Measurements from ENCODE around the gene ADPRS. TPM values are rescaled to one million over a fixed set of nuclear protein-coding genes. Genes with fewer than 3 reads are reported as not detected.

The ADPRS gene
- total RNA-seq, 2 experiments from 2014 or later = 29.7 to 29.9 TPM

DNA sequence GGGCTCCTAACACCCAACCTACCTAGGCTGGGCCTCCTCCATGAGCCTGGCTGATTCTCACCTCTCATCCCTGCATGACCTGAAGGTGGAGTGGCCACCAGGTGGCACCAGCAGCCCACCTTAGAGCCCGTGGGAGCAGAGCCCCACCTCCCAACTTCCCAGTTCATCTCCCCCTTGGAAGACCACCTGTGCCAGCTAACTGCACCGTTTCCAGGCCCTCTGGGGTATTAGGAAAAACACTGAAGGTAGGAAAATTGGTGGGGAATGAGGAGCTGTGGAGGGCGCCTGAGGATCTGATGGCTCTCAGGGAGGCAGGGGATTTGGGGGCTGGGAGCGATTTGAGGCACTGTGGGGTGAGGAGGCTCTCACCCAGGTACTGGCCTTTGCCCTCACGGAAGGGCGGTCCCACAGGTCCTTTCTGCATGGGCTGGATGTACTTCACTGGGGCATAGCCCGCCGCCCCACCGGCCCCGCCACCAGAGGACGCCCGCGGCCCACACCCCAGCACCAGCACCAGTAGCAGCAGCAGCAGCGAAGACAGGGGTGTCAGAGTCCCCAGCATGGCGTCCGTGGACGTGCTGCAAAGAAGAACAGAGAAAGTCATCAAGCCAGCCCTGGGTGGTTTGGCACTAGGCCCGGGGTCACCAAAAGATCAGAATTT lies 11.1 kb downstream of the ADPRS start:
- peak; percentile 78 for DNase-seq
- H3K27me3 Mint-ChIP-seq = no peaks in the 10 kb centered on the region
- H3K4me1 Mint-ChIP-seq = peaks cover 7% of the 10 kb centered on the region
- POLR2A ChIA-PET = interaction anchor here (1.5 kb wide), 1 partner anchor 56 kb away, joined by 3 read pairs; the partner anchor contains the start of gene MAP7D1
- H3K36me3 Mint-ChIP-seq (ENCODE audit: low read depth) = no peaks in the 10 kb centered on the region
- H3K27ac Mint-ChIP-seq = no peak overlapping the region
- no peaks in the 10 kb centered on the region for H3K9me3 Mint-ChIP-seq
- CTCF ChIA-PET = interaction anchor here (0.6 to 4.4 kb wide), 15 partner anchors 9 to 268 kb away, joined by 3 to 51 read pairs (median 4); partner anchors contain the start of gene TRAPPC3
- no peak overlapping the region for H3K4me3 Mint-ChIP-seq

DNA sequence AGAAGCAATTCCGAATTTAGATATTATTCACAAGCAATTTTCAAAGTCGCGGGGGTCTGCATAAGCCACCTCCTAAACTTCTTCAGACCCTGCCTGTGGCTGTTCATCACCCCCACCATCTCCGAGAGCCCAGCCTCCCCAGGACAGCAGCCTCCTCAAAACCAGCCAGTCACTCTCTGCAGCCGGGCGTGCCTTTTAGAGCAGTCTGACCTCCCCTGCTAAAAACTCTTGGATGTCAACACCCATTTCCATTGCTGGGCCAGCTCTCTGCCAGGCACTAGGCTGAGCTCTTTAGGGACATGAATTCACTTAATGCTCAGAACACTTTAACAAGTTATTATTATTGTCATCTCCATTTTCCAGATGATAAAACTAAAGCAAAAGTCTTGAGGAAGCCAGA lies 11.7 kb downstream of the ADPRS start:
- H3K4me1 Mint-ChIP-seq = peaks cover 7% of the 10 kb centered on the region
- H3K4me3 Mint-ChIP-seq = no peak overlapping the region
- no peak overlapping the region for H3K27ac Mint-ChIP-seq
- POLR2A ChIA-PET = no interaction called here
- no peaks in the 10 kb centered on the region for H3K36me3 Mint-ChIP-seq (ENCODE audit: low read depth)
- CTCF ChIA-PET = interaction anchor here (0.6 to 4.4 kb wide), 14 partner anchors 9 to 200 kb away, joined by 3 to 51 read pairs (median 4); partner anchors contain the start of genes THRAP3 and TRAPPC3
- no peak for DNase-seq
- no peaks in the 10 kb centered on the region for H3K27me3 Mint-ChIP-seq
- H3K9me3 Mint-ChIP-seq = no peaks in the 10 kb centered on the region

DNA sequence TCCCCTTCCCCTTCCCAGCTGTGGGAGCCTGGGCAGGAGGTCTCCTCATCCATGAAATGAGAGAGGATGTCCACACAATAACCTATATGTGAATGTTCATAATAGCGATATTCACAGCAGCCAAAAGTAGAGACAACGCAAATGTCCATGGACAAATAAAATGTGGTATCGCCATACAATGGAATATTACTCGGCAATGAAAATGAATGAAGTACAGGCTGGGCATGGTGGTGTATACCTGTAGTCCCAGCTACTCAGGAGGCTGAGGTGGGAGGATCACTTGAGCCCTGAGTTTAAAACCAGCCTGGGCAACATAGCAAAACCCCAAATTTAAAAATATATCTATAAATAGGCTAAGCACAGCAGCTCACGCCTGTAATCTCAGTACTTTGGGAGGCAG lies 12.9 kb downstream of the ADPRS start:
- Mint-ChIP-seq H3K27me3 (no peaks in the 10 kb centered on the region), H3K36me3 (ENCODE audit: low read depth) (no peaks in the 10 kb centered on the region), H3K4me1 (peaks cover 7% of the 10 kb centered on the region), H3K9me3 (no peaks in the 10 kb centered on the region), H3K4me3 (no peak overlapping the region), H3K27ac (no peak overlapping the region)
- POLR2A ChIA-PET = interaction anchor here (1.7 kb wide), 1 partner anchor 48 kb away, joined by 3 read pairs; the partner anchor contains the start of gene TRAPPC3
- DNase-seq = no peak
- CTCF ChIA-PET = interaction anchor here (0.9 to 4.4 kb wide), 5 partner anchors 28 to 299 kb away, joined by 5 to 51 read pairs (median 5); no protein-coding TSS in a partner anchor

DNA sequence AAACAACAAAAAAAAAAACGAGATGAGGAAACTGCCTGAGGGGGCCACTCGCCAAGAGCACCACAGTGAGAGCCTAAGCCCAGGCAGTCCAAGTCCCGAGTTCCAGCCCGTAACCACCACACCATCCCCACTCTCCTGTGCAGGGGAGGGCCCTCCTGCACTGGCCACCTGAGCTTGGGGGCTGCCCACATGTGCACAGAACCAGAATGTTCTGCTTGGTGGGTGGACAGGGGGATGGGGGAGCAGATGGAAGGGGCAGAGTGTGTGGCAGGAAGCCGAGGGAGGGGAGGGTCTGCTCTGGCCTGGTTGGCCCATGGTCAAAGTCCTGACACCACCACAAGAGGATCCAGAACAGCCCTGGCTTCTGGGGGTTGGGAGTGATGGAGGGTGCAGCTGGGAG lies 17.6 kb downstream of the ADPRS start:
- ChIA-PET CTCF (no interaction called here), POLR2A (interaction anchor here (0.7 to 1.0 kb wide), 2 partner anchors 43 to 291 kb away, joined by 3 read pairs; partner anchors contain the start of gene TRAPPC3)
- Mint-ChIP-seq H3K4me3 (no peak overlapping the region), H3K9me3 (no peaks in the 10 kb centered on the region), H3K27ac (no peak overlapping the region), H3K36me3 (ENCODE audit: low read depth) (no peaks in the 10 kb centered on the region), H3K4me1 (peaks cover 23% of the 10 kb centered on the region), H3K27me3 (no peaks in the 10 kb centered on the region)
- DNase-seq = no peak

DNA sequence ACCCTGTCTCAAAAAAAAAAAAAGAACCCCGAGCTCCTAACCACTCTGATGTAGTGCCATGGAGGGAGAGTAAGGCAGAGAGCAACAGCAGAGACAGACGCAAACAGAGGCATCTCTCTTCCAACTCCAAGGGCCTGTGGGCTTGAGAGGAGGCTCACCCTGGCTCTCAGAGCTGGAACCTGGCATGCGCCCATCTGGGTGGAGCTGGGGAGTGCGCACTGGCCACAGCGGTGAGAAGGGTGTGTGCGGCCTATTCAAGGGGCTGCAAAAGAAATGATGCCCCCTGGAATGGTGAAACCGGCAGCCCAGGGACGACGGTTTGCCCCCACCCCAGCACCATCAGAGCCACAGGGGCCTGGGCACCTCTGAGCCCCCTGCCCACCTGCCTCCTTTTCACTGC lies 18.7 kb downstream of the ADPRS start:
- Mint-ChIP-seq H3K27ac (no peak overlapping the region), H3K9me3 (no peaks in the 10 kb centered on the region), H3K4me3 (no peak overlapping the region), H3K36me3 (ENCODE audit: low read depth) (no peaks in the 10 kb centered on the region), H3K27me3 (no peaks in the 10 kb centered on the region), H3K4me1 (peaks cover 31% of the 10 kb centered on the region)
- ChIA-PET POLR2A (no interaction called here), CTCF (interaction anchor here (1.8 kb wide), 1 partner anchor 28 kb away, joined by 8 read pairs; no protein-coding TSS in a partner anchor)
- no peak for DNase-seq

DNA sequence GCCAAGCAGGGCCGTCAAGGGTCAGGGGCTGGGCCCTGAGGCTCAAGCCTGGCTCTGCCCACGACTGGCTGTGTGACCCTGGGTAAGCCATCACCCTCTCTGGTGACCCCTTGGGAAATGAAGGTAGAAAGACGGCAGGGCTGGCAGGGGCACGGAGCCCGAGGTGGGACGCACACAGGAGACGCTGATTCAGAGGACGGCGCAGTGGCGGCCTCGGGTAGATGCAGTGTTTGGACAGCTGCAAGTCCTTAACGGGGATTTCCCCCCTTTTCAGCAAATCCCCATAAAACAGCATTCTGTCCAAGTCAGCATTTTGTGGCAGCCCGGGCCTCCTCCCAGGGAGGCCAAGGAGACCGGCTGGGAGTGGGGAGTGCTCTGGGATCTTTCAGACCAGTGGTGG lies 19.6 kb downstream of the ADPRS start:
- Mint-ChIP-seq H3K9me3 (no peaks in the 10 kb centered on the region), H3K27ac (no peak overlapping the region), H3K27me3 (no peaks in the 10 kb centered on the region), H3K4me1 (peaks cover 32% of the 10 kb centered on the region), H3K36me3 (ENCODE audit: low read depth) (no peaks in the 10 kb centered on the region), H3K4me3 (no peak overlapping the region)
- ChIA-PET CTCF (interaction anchor here (1.8 kb wide), 1 partner anchor 27 kb away, joined by 8 read pairs; no protein-coding TSS in a partner anchor), POLR2A (interaction anchor here (1.1 to 2.1 kb wide), 2 partner anchors 41 to 43 kb away, joined by 4 to 6 read pairs; partner anchors contain the start of gene TRAPPC3)
- DNase-seq = no peak

DNA sequence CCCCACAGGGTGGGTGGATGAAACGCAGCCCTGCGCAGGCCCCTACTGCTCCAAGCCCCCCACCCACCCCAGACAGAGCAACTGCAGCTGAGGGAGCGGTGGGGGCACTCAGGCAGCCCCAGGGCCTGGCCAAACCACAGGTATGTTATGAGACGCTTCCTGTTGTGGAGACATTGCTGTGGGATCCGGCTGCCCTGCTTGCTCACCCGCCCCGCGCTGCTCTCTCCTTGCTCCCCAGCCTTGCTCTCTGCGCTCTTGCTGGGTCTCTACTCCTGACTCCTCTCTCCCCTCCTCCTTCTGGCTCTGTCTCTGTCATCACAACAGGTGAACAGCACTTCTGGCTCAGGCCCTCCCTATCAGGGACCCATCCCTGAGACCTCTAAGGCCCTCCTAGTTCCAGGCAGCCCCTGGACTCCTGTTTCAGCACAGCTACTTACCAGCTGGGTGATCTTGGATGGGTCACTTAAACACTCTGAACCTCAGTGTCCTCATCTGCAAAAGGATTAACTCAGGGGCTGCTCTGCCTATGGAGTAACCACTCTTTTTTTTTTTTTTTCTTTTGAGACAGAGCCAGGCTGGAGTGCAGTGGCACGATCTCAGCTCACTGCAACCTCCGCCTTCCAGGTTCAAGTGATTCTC lies 20.5 kb downstream of the ADPRS start:
- peak; percentile 66 for DNase-seq
- POLR2A ChIA-PET = interaction anchor here (0.7 to 2.1 kb wide), 4 partner anchors 40 to 1602 kb away, joined by 3 to 6 read pairs (median 4); partner anchors contain the start of genes MAP7D1 and TRAPPC3
- no peaks in the 10 kb centered on the region for H3K27me3 Mint-ChIP-seq

DNA sequence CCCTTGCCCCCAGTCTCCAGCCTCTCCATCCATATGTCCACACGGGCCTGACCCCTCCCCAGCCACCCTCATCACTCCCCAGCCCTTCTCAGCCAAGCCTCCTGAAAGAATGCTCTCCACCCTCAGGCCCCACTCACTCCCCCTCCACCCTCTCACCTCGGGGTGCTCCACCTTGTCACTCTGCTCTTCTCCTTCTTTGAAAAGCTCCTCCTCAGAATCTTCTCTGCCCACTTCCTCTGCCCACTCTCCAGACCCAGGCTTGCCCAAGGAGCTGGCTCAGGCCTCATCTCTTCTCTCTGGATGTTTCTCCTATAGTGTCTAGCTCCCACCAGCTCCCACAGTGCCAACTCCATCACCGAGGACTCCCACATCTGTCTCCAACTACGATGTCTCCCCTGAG lies 22.5 kb downstream of the ADPRS start:
- H3K9me3 Mint-ChIP-seq = no peaks in the 10 kb centered on the region
- peaks cover 32% of the 10 kb centered on the region for H3K4me1 Mint-ChIP-seq
- no peak for DNase-seq
- H3K27ac Mint-ChIP-seq = no peak overlapping the region
- H3K27me3 Mint-ChIP-seq = no peaks in the 10 kb centered on the region
- POLR2A ChIA-PET = interaction anchor here (0.6 to 1.5 kb wide), 2 partner anchors 21 to 275 kb away, joined by 4 to 5 read pairs; partner anchors contain the start of gene STK40
- H3K36me3 Mint-ChIP-seq (ENCODE audit: low read depth) = no peaks in the 10 kb centered on the region
- no peak overlapping the region for H3K4me3 Mint-ChIP-seq
- CTCF ChIA-PET = interaction anchor here (1.9 kb wide), 1 partner anchor 24 kb away, joined by 6 read pairs; no protein-coding TSS in a partner anchor

More for the DNA sequence above, 20.5 kb downstream of the ADPRS start:
- Mint-ChIP-seq H3K9me3 (no peaks in the 10 kb centered on the region), H3K4me1 (peaks cover 32% of the 10 kb centered on the region), H3K36me3 (ENCODE audit: low read depth) (no peaks in the 10 kb centered on the region), H3K27ac (peak overlapping the region; percentile 24), H3K4me3 (no peak overlapping the region)
- CTCF ChIA-PET = interaction anchor here (1.1 to 1.8 kb wide), 3 partner anchors 9 to 26 kb away, joined by 3 to 8 read pairs (median 5); no protein-coding TSS in a partner anchor

DNA sequence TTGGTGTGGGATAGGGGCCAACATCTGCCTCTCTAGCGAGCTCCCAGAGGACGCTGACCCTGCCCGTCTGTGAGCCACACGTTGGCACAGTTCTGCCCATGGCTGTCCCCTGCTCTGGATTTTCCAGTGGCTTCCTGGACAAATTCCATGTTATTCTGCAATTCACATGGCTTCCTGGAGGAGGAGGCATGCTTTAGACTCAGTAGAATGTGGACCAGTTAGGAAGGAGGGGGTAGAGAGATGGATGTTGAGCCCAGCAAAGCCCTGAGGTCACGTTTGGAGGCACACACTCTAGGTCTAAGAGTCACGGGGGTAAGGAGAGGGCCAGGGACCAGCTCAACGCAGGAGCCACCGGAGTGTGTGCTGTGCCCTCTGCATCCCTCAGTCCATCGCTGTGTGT lies 24.1 kb downstream of the ADPRS start:
- Mint-ChIP-seq H3K27ac (no peak overlapping the region), H3K27me3 (no peaks in the 10 kb centered on the region), H3K9me3 (no peaks in the 10 kb centered on the region), H3K4me3 (no peak overlapping the region), H3K4me1 (peaks cover 32% of the 10 kb centered on the region), H3K36me3 (ENCODE audit: low read depth) (no peaks in the 10 kb centered on the region)
- DNase-seq = no peak
- POLR2A ChIA-PET = no interaction called here
- CTCF ChIA-PET = interaction anchor here (1.9 kb wide), 1 partner anchor 22 kb away, joined by 6 read pairs; no protein-coding TSS in a partner anchor

DNA sequence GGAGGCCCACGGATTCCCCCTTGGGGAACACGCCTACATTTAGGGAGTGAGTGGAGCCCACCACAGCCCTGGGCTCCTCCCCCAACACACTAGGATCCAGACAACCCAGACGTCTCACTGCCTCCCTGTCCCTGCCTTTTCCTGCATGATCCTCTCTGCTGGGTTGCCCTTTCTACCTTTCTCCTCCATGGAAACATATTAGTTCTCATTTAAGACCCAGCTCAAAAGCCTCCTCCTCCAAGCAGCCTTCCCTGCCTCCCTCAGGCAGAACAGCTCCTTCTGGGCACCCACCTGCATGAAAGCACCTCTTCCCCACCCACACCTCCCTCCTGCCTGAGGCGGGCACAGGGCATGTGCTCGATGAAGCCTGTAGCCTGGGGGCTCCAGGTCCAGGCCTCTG lies 25.7 kb downstream of the ADPRS start:
- CTCF ChIA-PET = interaction anchor here (5.0 kb wide), 1 partner anchor 20 kb away, joined by 18 read pairs; no protein-coding TSS in a partner anchor
- Mint-ChIP-seq H3K4me3 (no peak overlapping the region), H3K36me3 (ENCODE audit: low read depth) (no peaks in the 10 kb centered on the region), H3K27me3 (no peaks in the 10 kb centered on the region), H3K27ac (no peak overlapping the region), H3K4me1 (peaks cover 18% of the 10 kb centered on the region), H3K9me3 (no peaks in the 10 kb centered on the region)
- no peak for DNase-seq
- POLR2A ChIA-PET = interaction anchor here (1.1 kb wide), 1 partner anchor 12 kb away, joined by 3 read pairs; no protein-coding TSS in a partner anchor

DNA sequence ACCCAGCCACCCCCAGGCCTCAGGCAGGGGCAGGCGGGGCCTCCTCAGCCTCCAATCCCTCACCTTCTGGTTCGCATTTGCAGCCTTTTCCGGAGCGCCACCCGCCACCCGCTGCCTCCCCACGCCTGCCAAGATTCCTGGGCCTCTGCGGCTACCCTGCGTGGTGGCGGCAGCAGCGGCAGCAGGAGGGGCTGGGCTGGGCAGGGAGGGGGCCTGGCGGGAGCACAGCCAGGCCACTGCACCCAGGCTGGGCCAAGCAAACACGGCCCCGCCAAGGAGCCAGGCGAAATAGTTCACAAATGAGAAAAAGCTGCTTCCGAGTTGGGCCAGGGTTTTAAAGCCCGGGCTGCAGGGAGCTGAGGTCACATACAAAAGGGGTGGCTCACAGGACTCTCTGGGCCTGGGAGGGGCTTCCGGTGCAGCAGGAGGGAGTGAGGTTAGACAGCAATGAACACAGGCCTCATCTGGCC lies 26.5 kb downstream of the ADPRS start:
- CTCF ChIA-PET = interaction anchor here (1.5 to 5.0 kb wide), 2 partner anchors 20 to 170 kb away, joined by 3 to 18 read pairs; no protein-coding TSS in a partner anchor
- no peak for DNase-seq
- Mint-ChIP-seq H3K4me3 (no peak overlapping the region), H3K36me3 (ENCODE audit: low read depth) (no peaks in the 10 kb centered on the region), H3K27me3 (no peaks in the 10 kb centered on the region), H3K9me3 (no peaks in the 10 kb centered on the region), H3K4me1 (peaks cover 16% of the 10 kb centered on the region), H3K27ac (no peak overlapping the region)
- POLR2A ChIA-PET = interaction anchor here (1.1 kb wide), 1 partner anchor 12 kb away, joined by 3 read pairs; no protein-coding TSS in a partner anchor

DNA sequence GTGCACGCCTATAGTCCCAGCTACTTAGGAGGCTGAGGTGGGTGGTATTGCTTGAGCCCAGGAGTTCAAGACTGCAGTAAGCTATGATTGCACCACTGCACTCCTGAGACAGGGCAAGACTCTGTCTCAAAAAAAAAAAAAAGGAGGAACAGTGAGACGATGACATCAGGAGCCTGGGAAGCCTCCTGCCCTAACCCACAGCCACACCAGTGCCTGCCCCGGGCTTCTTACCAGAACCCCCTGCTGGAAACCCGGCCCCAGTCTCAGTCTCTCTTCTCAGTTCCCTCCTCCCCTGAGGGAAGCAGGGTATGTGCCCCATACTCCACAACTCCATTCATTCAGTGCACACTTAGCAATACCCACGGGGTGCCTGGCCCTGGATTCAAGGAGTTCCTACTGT lies 27.2 kb downstream of the ADPRS start:
- peaks cover 12% of the 10 kb centered on the region for H3K4me1 Mint-ChIP-seq
- no peak overlapping the region for H3K4me3 Mint-ChIP-seq
- H3K9me3 Mint-ChIP-seq = no peaks in the 10 kb centered on the region
- CTCF ChIA-PET = interaction anchor here (1.5 to 5.0 kb wide), 2 partner anchors 19 to 170 kb away, joined by 3 to 18 read pairs; no protein-coding TSS in a partner anchor
- no peak for DNase-seq
- H3K36me3 Mint-ChIP-seq (ENCODE audit: low read depth) = no peaks in the 10 kb centered on the region
- H3K27me3 Mint-ChIP-seq = no peaks in the 10 kb centered on the region
- POLR2A ChIA-PET = no interaction called here
- H3K27ac Mint-ChIP-seq = no peak overlapping the region

Measured in activated CD4-positive, alpha-beta memory T cell treated with anti-CD3 and anti-CD28 coated beads, Interleukin-2, amount 10 ng/mL, durations not matched to agents 7 days and 5 days (primary cell).